Upper lobe of left lung (tissue), 4 donors: ENCODE measurements around the gene RPS3A.

Experiments used
- CTCF ChIP-seq, 6 experiments: fragments of 450-650 bp in 4 of 6; fragments of 200-600 bp in 2 of 6; sonication (generic) in 2 of 6; IDR thresholded peaks; one replicate each; pipeline ENCODE4 v1.5.1; 2016 to 2019; ENCODE audit warnings: antibody characterized with exemption in 6 of 6
- EP300 ChIP-seq, 4 donors: sonication (generic); formaldehyde crosslinking; IDR thresholded peaks; one replicate each; pipeline ENCODE4 v1.5.1; 2017; ENCODE audit warnings: antibody characterized with exemption in 4 of 4, control low read depth in 2 of 4
- POLR2A ChIP-seq, 4 donors: fragments of 450-650 bp; IDR thresholded peaks; one replicate each; pipeline ENCODE4 v1.5.1; 2016 to 2017; ENCODE audit warnings: antibody characterized with exemption in 4 of 4, mild to moderate bottlenecking in 2 of 4

GRCh38 chr4:151097759-151098158 lies 1.7 kb upstream of the RPS3A start:
- TF ChIP-seq CTCF (IDR thresholded peaks at IDR 0.05), result no peak
- no peak for TF ChIP-seq POLR2A (IDR thresholded peaks at IDR 0.05)
- TF ChIP-seq EP300 (IDR thresholded peaks at IDR 0.05), result no peak
